OCI-LY7 (cell line): Measurements from ENCODE around the gene MS4A18. TPM values are rescaled to one million over a fixed set of nuclear protein-coding genes. Genes with fewer than 3 reads are reported as not detected.

Experiments
- BruUV-seq: library from RNA; stranded (reverse); fragments of 400-500 nt; replicated peaks from 2 replicates; lab custom pipeline; 2021; lab: Mats Ljungman, UMichigan
- CTCF ChIA-PET: fragments of 300-600 bp; sonication (Branson Sonifier 250); formaldehyde crosslinking; loops from one replicate; lab custom pipeline; 2022; ENCODE audit warnings: antibody characterized with exemption; ENCODE audit not compliant: unreplicated experiment; lab: Charles Lee
- POLR2A ChIA-PET: fragments of 300-600 bp; sonication (Branson Sonifier 250); formaldehyde crosslinking; loops from one replicate; lab custom pipeline; 2022; ENCODE audit warnings: antibody characterized with exemption; lab: Charles Lee
- DNase-seq: peaks from one replicate; pipeline ENCODE4 v3.0.0-alpha.2; 2015; ENCODE audit warnings: low spot score
- H2AFZ ChIP-seq: fragments of 200-600 bp; sonication (generic), shearing (Covaris generic); 2 replicates; pipeline ENCODE4 v1.6.1; 2014; ENCODE audit warnings: mild to moderate bottlenecking, antibody characterized with exemption, low read length, moderate library complexity
- H3K27ac ChIP-seq: fragments of 200-600 bp; sonication (generic); 2 replicates; pipeline ENCODE4 v1.5.1; 2014; ENCODE audit warnings: mixed run types, low read depth, mild to moderate bottlenecking, moderate library complexity, low read length, inconsistent platforms; ENCODE audit not compliant: poor library complexity, severe bottlenecking
- H3K36me3 ChIP-seq: fragments of 200-600 bp; sonication (generic); 2 replicates; pipeline ENCODE4 v1.6.1; 2014; ENCODE audit warnings: mild to moderate bottlenecking, antibody characterized with exemption, low read length, moderate library complexity, mixed read lengths; ENCODE audit not compliant: insufficient read depth
- H3K4me1 ChIP-seq: fragments of 200-600 bp; sonication (generic); 2 replicates; pipeline ENCODE4 v1.5.1; 2014; ENCODE audit warnings: mild to moderate bottlenecking, low read length; ENCODE audit not compliant: insufficient read depth, poor library complexity, severe bottlenecking
- H3K4me2 ChIP-seq: fragments of 200-600 bp; sonication (generic); 2 replicates; pipeline ENCODE4 v1.6.1; 2014; ENCODE audit warnings: mild to moderate bottlenecking, low read length
- H3K4me3 ChIP-seq: fragments of 200-600 bp; sonication (generic); 2 replicates; pipeline ENCODE4 v1.5.1; 2014; ENCODE audit warnings: mild to moderate bottlenecking, low read depth, low read length; ENCODE audit not compliant: poor library complexity, severe bottlenecking
- H3K79me2 ChIP-seq: fragments of 200-600 bp; sonication (generic); 2 replicates; pipeline ENCODE4 v1.6.1; 2016; ENCODE audit warnings: low read depth, mild to moderate bottlenecking, low read length, moderate library complexity, mixed read lengths; ENCODE audit not compliant: insufficient read depth
- H3K9me2 ChIP-seq: fragments of 200-600 bp; sonication (generic); 2 replicates; pipeline ENCODE4 v1.6.1; 2016; ENCODE audit warnings: mild to moderate bottlenecking, low read length, mixed read lengths; ENCODE audit not compliant: insufficient read depth
- H3K9me3 ChIP-seq: fragments of 200-600 bp; sonication (generic); 2 replicates; pipeline ENCODE4 v1.6.1; 2014; ENCODE audit warnings: mild to moderate bottlenecking, mixed run types, low read length, mixed read lengths
- H4K20me1 ChIP-seq: fragments of 200-600 bp; sonication (generic); 2 replicates; pipeline ENCODE4 v1.6.1; 2014; ENCODE audit warnings: mild to moderate bottlenecking, antibody characterized with exemption, low read length, moderate library complexity, mixed read lengths; ENCODE audit not compliant: insufficient read depth
- EZH2phosphoT487 ChIP-seq: fragments of 200-600 bp; sonication (generic); IDR thresholded peaks from 2 replicates; pipeline ENCODE4 v1.6.1; 2018; ENCODE audit warnings: low read depth, borderline replicate concordance, mild to moderate bottlenecking, mixed run types, antibody characterized with exemption, low read length, moderate library complexity, mixed read lengths
- intact Hi-C: fragments of 100-400 bp; cut with micrococcal nuclease; formaldehyde crosslinking; loops from one replicate; pipeline ENCODE4 v1.10.0; 2022; ENCODE audit not compliant: unreplicated experiment
- total RNA-seq, 2 experiments: library from RNA; depleted of rRNA in 1 of 2; stranded (reverse); fragments of >200 nt in 1 of 2; shearing (Covaris generic) in 1 of 2; gene quantifications; 2 replicates each; pipeline ENCODE4 v1.2.3, GENCODE V29; 2014 to 2022
- TF ChIP-seq, protein P1 (sequence below): fragments of 200-600 bp; sonication (generic); conservative IDR thresholded peaks from 2 replicates; pipeline ENCODE4 v1.5.1; 2014; ENCODE audit warnings: mild to moderate bottlenecking, antibody characterized with exemption, low read length, moderate library complexity, mixed read lengths

Gene MS4A18
- total RNA-seq, 2 experiments from 2014 or later = not detected

DNA sequence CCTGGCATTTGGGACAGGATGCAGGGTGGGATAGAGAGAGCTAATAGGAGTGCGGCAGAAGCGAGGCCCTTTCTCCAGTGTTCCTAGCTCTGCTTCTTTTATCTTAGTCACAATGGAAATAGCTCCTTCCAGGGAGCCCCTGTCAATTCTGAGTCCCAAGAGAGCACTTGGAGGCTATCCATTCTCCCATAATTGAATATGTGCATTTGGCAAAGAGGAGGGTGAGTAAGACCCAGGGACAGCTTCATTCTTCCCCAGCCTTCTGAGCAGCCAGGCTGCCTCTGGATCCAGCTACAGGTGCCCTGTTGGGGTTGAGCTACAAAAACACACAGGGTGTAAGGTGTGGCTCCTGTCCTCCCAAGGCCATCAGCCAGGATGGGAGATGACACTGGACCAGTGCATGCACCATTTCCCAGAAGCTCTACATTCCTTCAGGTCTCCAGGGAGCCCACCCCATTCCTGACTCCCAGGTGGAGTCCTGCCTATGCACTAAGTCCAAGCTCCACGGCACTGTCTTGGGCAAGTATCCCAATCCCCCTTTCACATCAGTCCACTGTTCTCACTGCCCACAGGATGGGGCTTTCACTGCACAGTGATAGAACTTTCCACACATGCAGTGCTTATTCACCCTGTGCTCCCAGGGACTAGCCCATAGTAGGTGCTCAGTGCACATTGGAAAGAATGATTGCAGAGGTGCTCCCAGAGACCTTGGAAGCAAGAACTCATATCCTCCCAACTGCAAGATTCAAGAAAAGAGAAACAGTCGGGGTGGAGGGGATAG, 66.8 kb downstream of the MS4A18 start:
- Histone ChIP-seq H3K79me2 (no peaks in the 10 kb centered on the region), H3K9me2 (no peaks in the 10 kb centered on the region), H3K4me1 (no peaks in the 10 kb centered on the region), H3K27ac (no peak overlapping the region), H3K9me3 (no peaks in the 10 kb centered on the region), H3K36me3 (no peaks in the 10 kb centered on the region), H4K20me1 (no peaks in the 10 kb centered on the region), H3K4me3 (no peak overlapping the region), H3K4me2 (no peak overlapping the region), H2AFZ (no peak overlapping the region)
- intact Hi-C loops = no loop called here
- DNase-seq = no peak
- POLR2A ChIA-PET = interaction anchor here (1.0 kb wide), 1 partner anchor 73 kb away, joined by 3 read pairs; no protein-coding TSS in a partner anchor
- no peak for TF ChIP-seq EZH2phosphoT487
- TF ChIP-seq, protein P1, sequence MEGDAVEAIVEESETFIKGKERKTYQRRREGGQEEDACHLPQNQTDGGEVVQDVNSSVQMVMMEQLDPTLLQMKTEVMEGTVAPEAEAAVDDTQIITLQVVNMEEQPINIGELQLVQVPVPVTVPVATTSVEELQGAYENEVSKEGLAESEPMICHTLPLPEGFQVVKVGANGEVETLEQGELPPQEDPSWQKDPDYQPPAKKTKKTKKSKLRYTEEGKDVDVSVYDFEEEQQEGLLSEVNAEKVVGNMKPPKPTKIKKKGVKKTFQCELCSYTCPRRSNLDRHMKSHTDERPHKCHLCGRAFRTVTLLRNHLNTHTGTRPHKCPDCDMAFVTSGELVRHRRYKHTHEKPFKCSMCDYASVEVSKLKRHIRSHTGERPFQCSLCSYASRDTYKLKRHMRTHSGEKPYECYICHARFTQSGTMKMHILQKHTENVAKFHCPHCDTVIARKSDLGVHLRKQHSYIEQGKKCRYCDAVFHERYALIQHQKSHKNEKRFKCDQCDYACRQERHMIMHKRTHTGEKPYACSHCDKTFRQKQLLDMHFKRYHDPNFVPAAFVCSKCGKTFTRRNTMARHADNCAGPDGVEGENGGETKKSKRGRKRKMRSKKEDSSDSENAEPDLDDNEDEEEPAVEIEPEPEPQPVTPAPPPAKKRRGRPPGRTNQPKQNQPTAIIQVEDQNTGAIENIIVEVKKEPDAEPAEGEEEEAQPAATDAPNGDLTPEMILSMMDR = no peak
- CTCF ChIA-PET = no interaction called here
- no TSS peak for BruUV-seq

DNA sequence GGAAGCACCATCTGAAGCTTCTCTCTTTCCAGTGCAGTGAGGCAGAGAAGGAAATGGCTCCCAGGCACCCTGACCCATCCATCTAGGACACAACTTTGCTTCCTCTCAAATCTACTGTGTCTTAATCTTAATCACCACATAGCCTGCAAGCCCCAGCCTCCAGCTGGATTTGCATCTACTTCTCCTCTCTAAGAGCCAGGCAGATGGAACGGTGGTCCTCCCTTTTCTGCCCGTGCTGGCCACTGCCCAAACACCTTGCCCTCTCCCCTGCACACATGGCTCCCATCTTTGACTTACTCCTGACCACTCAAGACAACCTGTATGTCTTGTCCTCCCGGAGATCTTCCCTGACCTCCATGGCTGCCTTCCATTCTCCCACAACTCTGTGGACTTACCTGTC, 68.0 kb downstream of the MS4A18 start:
- intact Hi-C loops = no loop called here
- no peak for DNase-seq
- CTCF ChIA-PET = no interaction called here

More for the DNA sequence above, 68.0 kb downstream of the MS4A18 start:
- no peak overlapping the region for H3K4me2 ChIP-seq
- no peaks in the 10 kb centered on the region for H3K4me1 ChIP-seq
- POLR2A ChIA-PET = no interaction called here
- no peaks in the 10 kb centered on the region for H4K20me1 ChIP-seq
- no peak overlapping the region for H3K4me3 ChIP-seq
- H3K36me3 ChIP-seq = no peaks in the 10 kb centered on the region
- H3K9me2 ChIP-seq = no peaks in the 10 kb centered on the region
- H3K79me2 ChIP-seq = no peaks in the 10 kb centered on the region
- BruUV-seq = no TSS peak
- H3K27ac ChIP-seq = no peak overlapping the region
- TF ChIP-seq EZH2phosphoT487 = no peak
- TF ChIP-seq, protein P1 = no peak
- no peak overlapping the region for H2AFZ ChIP-seq
- no peaks in the 10 kb centered on the region for H3K9me3 ChIP-seq

Other genes with a start within 250 kb of the MS4A18 start
- 1.8 TPM in 1 of 2 replicates, not detected in the other for gene MS4A12, start 231.9 kb upstream of the MS4A18 start, total RNA-seq (2014; rRNA removed; shearing (Covaris generic))
- not detected in 2 replicates for gene MS4A12, start 231.9 kb upstream of the MS4A18 start, total RNA-seq (2022)
- gene MS4A13, start 209.3 kb upstream of the MS4A18 start, total RNA-seq (2014; rRNA removed; shearing (Covaris generic)) = not detected in 2 replicates
- gene MS4A13, start 209.3 kb upstream of the MS4A18 start, total RNA-seq (2022) = not detected in 2 replicates
- not detected in 2 replicates for gene MS4A8, start 25.1 kb upstream of the MS4A18 start, total RNA-seq (2014; rRNA removed; shearing (Covaris generic))
- gene MS4A8, start 25.1 kb upstream of the MS4A18 start, total RNA-seq (2022) = not detected in 2 replicates
- not detected in 2 replicates for gene MS4A15, start 32.1 kb downstream of the MS4A18 start, total RNA-seq (2014; rRNA removed; shearing (Covaris generic))
- not detected in 2 replicates for gene MS4A15, start 32.1 kb downstream of the MS4A18 start, total RNA-seq (2022)
- not detected in 2 replicates for gene MS4A10, start 60.6 kb downstream of the MS4A18 start, total RNA-seq (2014; rRNA removed; shearing (Covaris generic))
- gene MS4A10, start 60.6 kb downstream of the MS4A18 start, total RNA-seq (2022) = not detected in 2 replicates
- 21.3 and 21.7 TPM in 2 replicates for gene CCDC86, start 117.4 kb downstream of the MS4A18 start, total RNA-seq (2014; rRNA removed; shearing (Covaris generic))
- gene CCDC86, start 117.4 kb downstream of the MS4A18 start, total RNA-seq (2022) = 17.7 and 24.7 TPM in 2 replicates
- 0.19 TPM in 1 of 2 replicates, not detected in the other for gene PTGDR2, start 131.2 kb downstream of the MS4A18 start, total RNA-seq (2014; rRNA removed; shearing (Covaris generic))
- gene PTGDR2, start 131.2 kb downstream of the MS4A18 start, total RNA-seq (2022) = not detected in 2 replicates
- not detected in 2 replicates for gene ZP1, start 142.8 kb downstream of the MS4A18 start, total RNA-seq (2014; rRNA removed; shearing (Covaris generic))
- not detected in 2 replicates for gene ZP1, start 142.8 kb downstream of the MS4A18 start, total RNA-seq (2022)
- 95.2 and 120 TPM in 2 replicates for gene PRPF19, start 181.9 kb downstream of the MS4A18 start, total RNA-seq (2014; rRNA removed; shearing (Covaris generic))
- 135 and 153 TPM in 2 replicates for gene PRPF19, start 181.9 kb downstream of the MS4A18 start, total RNA-seq (2022)
- 57.0 and 62.4 TPM in 2 replicates for gene TMEM109, start 189.4 kb downstream of the MS4A18 start, total RNA-seq (2014; rRNA removed; shearing (Covaris generic))
- gene TMEM109, start 189.4 kb downstream of the MS4A18 start, total RNA-seq (2022) = 67.8 and 68.6 TPM in 2 replicates
- 5.0 and 8.9 TPM in 2 replicates for gene TMEM132A, start 199.7 kb downstream of the MS4A18 start, total RNA-seq (2014; rRNA removed; shearing (Covaris generic))
- gene TMEM132A, start 199.7 kb downstream of the MS4A18 start, total RNA-seq (2022) = 5.5 and 7.5 TPM in 2 replicates
- 7.2 and 12.6 TPM in 2 replicates for gene SLC15A3, start 227.5 kb downstream of the MS4A18 start, total RNA-seq (2014; rRNA removed; shearing (Covaris generic))
- 41.4 and 43.9 TPM in 2 replicates for gene SLC15A3, start 227.5 kb downstream of the MS4A18 start, total RNA-seq (2022)
- not detected in 2 replicates for gene CD6, start 247.0 kb downstream of the MS4A18 start, total RNA-seq (2014; rRNA removed; shearing (Covaris generic))
- not detected in 2 replicates for gene CD6, start 247.0 kb downstream of the MS4A18 start, total RNA-seq (2022)